T-cell (primary cell): ENCODE results near the gene OOEP. TPM values are rescaled to one million over a fixed set of nuclear protein-coding genes. Genes with fewer than 3 reads are reported as not detected.

Experiments used
- ATAC-seq, 4 experiments: fragments of 200-7000 bp in 3 of 4; fragments of 150-1000 bp in 1 of 4; cut with Tn5 transposase; replicated peaks in 1 of 4; 1 replicate in 3 of 4; 2 replicates in 1 of 4; pipeline ENCODE4 v1.10.0; 2021; ENCODE audit warnings: moderate library complexity in 3 of 4, mild to moderate bottlenecking in 2 of 4, moderate number of reproducible peaks in 1 of 4
- CTCF ChIA-PET, 2 donors: fragments of 300-600 bp; sonication (Branson Sonifier 250); formaldehyde crosslinking; loops; one replicate each; lab custom pipeline; 2022; ENCODE audit warnings: antibody characterized with exemption in 2 of 2; lab: Charles Lee
- POLR2A ChIA-PET, 2 donors: fragments of 300-600 bp; sonication (Branson Sonifier 250); formaldehyde crosslinking; loops; one replicate each; lab custom pipeline; 2022; ENCODE audit warnings: antibody characterized with exemption in 2 of 2; lab: Charles Lee
- DNase-seq, 35 experiments: peaks; one replicate each; pipeline versions ENCODE4 v3.0.0 to v3.0.0-alpha.2; 2013 to 2023
- H3K27ac ChIP-seq: one replicate; pipeline ENCODE4 v1.5.1; 2013; ENCODE audit warnings: low read length
- H3K27me3 ChIP-seq, 2 experiments: replicated peaks in 1 of 2; 1 replicate in 1 of 2; 2 replicates in 1 of 2; pipeline versions ENCODE4 v1.6.1 to v1.7.0; 2013; ENCODE audit warnings: low read length in 1 of 2, mixed read lengths in 1 of 2; ENCODE audit not compliant: control insufficient read depth in 2 of 2, insufficient read depth in 2 of 2; ENCODE audit errors: extremely low read depth in 1 of 2
- H3K36me3 ChIP-seq, 2 donors: 1 replicate in 1 of 2; 2 replicates in 1 of 2; pipeline versions ENCODE4 v1.6.1 to v1.7.0; 2013; ENCODE audit warnings: low read length in 1 of 2; ENCODE audit not compliant: control insufficient read depth in 2 of 2, insufficient read depth in 1 of 2; ENCODE audit errors: extremely low read depth in 1 of 2
- H3K4me1 ChIP-seq, 2 experiments: 1 replicate in 1 of 2; 2 replicates in 1 of 2; pipeline versions ENCODE4 v1.6.1 to v1.7.0; 2013; ENCODE audit warnings: low read length in 2 of 2, mixed read lengths in 1 of 2; ENCODE audit not compliant: insufficient read depth in 2 of 2, control insufficient read depth in 1 of 2; ENCODE audit errors: extremely low read depth in 1 of 2
- H3K4me3 ChIP-seq, 2 donors: 1 replicate in 1 of 2; 2 replicates in 1 of 2; pipeline versions ENCODE4 v1.5.1 to v1.7.0; 2013; ENCODE audit warnings: mild to moderate bottlenecking in 2 of 2, low read length in 1 of 2, moderate library complexity in 1 of 2; ENCODE audit not compliant: control insufficient read depth in 1 of 2; ENCODE audit errors: extremely low read depth in 1 of 2
- H3K9me3 ChIP-seq: 2 replicates; pipeline ENCODE4 v1.7.0; 2013
- H3K27ac Mint-ChIP-seq, 2 donors: one replicate each; pipeline ENCODE4 v1.8.0; 2020 to 2021; ENCODE audit warnings: mild to moderate bottlenecking in 2 of 2, mixed read lengths in 2 of 2
- H3K27me3 Mint-ChIP-seq, 2 donors: one replicate each; pipeline ENCODE4 v1.8.0; 2021 to 2022; ENCODE audit warnings: mixed read lengths in 2 of 2
- H3K36me3 Mint-ChIP-seq: one replicate; pipeline ENCODE4 v1.8.0; 2021; ENCODE audit warnings: mixed read lengths
- H3K4me1 Mint-ChIP-seq, 3 donors: one replicate each; pipeline ENCODE4 v1.8.0; 2020 to 2022; ENCODE audit warnings: mixed read lengths in 3 of 3, mild to moderate bottlenecking in 1 of 3
- H3K4me3 Mint-ChIP-seq, 3 donors: one replicate each; pipeline ENCODE4 v1.8.0; 2020 to 2022; ENCODE audit warnings: mild to moderate bottlenecking in 3 of 3, mixed read lengths in 3 of 3, moderate library complexity in 3 of 3
- H3K9me3 Mint-ChIP-seq, 3 donors: one replicate each; pipeline ENCODE4 v1.8.0; 2020 to 2022; ENCODE audit warnings: mixed read lengths in 3 of 3
- WGBS: methylation state at CpG from one replicate; pipeline ENCODE4 v1.1.5; 2013; ENCODE audit warnings: missing lambda C conversion rate; ENCODE audit not compliant: insufficient coverage; 5-methylcytosine and 5-hydroxymethylcytosine counted together
- total RNA-seq, 35 experiments: library from RNA in 6 of 35; stranded (reverse) in 6 of 35; fragments of 120-200 nt in 1 of 35; gene quantifications; one replicate each; pipeline versions ENCODE4 v1.2.1 to v1.2.4 and lab custom pipeline; 2013 to 2026

Gene OOEP
- total RNA-seq, 5 donors from 2014 or later (not counting 1 experiment from before 2014, with no cell fraction given): 0.63 to 0.93 TPM; not detected in 3

- no peak overlapping the region for H3K27ac ChIP-seq
- ChIA-PET POLR2A (interaction anchor here in 1 of 2 donors (0.7 kb wide), 1 partner anchor 47 kb away, joined by 6 read pairs; no protein-coding TSS in a partner anchor), CTCF (interaction anchor here in 1 of 2 donors (0.5 kb wide), 1 partner anchor 38 kb away, joined by 3 read pairs; no protein-coding TSS in a partner anchor)
- H3K4me3 ChIP-seq: no peak overlapping the region
- no peaks in the 10 kb centered on the region for H3K27me3 ChIP-seq
- Mint-ChIP-seq H3K27me3 (no peaks in the 10 kb centered on the region), H3K4me3 (no peak overlapping the region), H3K27ac (no peak overlapping the region), H3K4me1 (no peaks in the 10 kb centered on the region), H3K9me3 (peaks cover 2 to 11% (median 2%) of the 10 kb centered on the region in 3 donors), H3K36me3 (no peaks in the 10 kb centered on the region)
- H3K4me1 ChIP-seq: no peaks in the 10 kb centered on the region
- ATAC-seq: no peak
- 91% methylated on average over 2 of the region's 4 CpGs for WGBS
- H3K36me3 ChIP-seq: no peaks in the 10 kb centered on the region
- DNase-seq: no peak
- H3K9me3 ChIP-seq: no peaks in the 10 kb centered on the region
Measured at GRCh38 chr6:73371984-73372383, 2.3 kb upstream of the OOEP start.

GRCh38 chr6:73369157-73369556, 540 bp downstream of the OOEP start:
- Mint-ChIP-seq H3K27ac (no peak overlapping the region), H3K36me3 (no peaks in the 10 kb centered on the region), H3K27me3 (no peaks in the 10 kb centered on the region), H3K9me3 (peaks cover 2 to 11% (median 2%) of the 10 kb centered on the region in 3 donors), H3K4me1 (no peaks in the 10 kb centered on the region), H3K4me3 (no peak overlapping the region)
- ChIA-PET POLR2A (no interaction called here), CTCF (no interaction called here)
- WGBS: 94% methylated on average over 13 of the region's 14 CpGs
- H3K9me3 ChIP-seq: no peaks in the 10 kb centered on the region
- ATAC-seq (no peak), DNase-seq (no peak)
- no peaks in the 10 kb centered on the region for H3K36me3 ChIP-seq
- H3K4me1 ChIP-seq: no peaks in the 10 kb centered on the region
- H3K27ac ChIP-seq: no peak overlapping the region
- peaks cover 0 to 7% of the 10 kb centered on the region in 2 experiments for H3K27me3 ChIP-seq
- no peak overlapping the region for H3K4me3 ChIP-seq

GRCh38 chr6:73368675-73369074, 1.0 kb downstream of the OOEP start:
- no peaks in the 10 kb centered on the region for H3K4me1 Mint-ChIP-seq
- Histone ChIP-seq H3K27me3 (peaks cover 0 to 9% of the 10 kb centered on the region in 2 experiments), H3K4me1 (no peaks in the 10 kb centered on the region), H3K9me3 (no peaks in the 10 kb centered on the region), H3K36me3 (no peaks in the 10 kb centered on the region), H3K27ac (no peak overlapping the region), H3K4me3 (no peak overlapping the region)
- no CpG with 5 or more reads among the region's 4 CpGs for WGBS
- H3K9me3 Mint-ChIP-seq: peaks cover 2 to 11% (median 2%) of the 10 kb centered on the region in 3 donors
- DNase-seq (no peak), ATAC-seq (no peak)
- ChIA-PET POLR2A (no interaction called here), CTCF (no interaction called here)
- H3K4me3 Mint-ChIP-seq: no peak overlapping the region
- H3K36me3 Mint-ChIP-seq: no peaks in the 10 kb centered on the region
- no peak overlapping the region for H3K27ac Mint-ChIP-seq
- no peaks in the 10 kb centered on the region for H3K27me3 Mint-ChIP-seq

- POLR2A ChIA-PET: no interaction called here
- H3K27ac Mint-ChIP-seq: no peak overlapping the region
- no peaks in the 10 kb centered on the region for H3K4me1 ChIP-seq
- no peaks in the 10 kb centered on the region for H3K4me1 Mint-ChIP-seq
- ATAC-seq (no peak), DNase-seq (no peak)
- H3K9me3 ChIP-seq: no peaks in the 10 kb centered on the region
- H3K27me3 ChIP-seq: peaks cover 0 to 17% of the 10 kb centered on the region in 2 experiments
- H3K27ac ChIP-seq: no peak overlapping the region
- CTCF ChIA-PET: interaction anchor here in 1 of 2 donors (0.5 kb wide), 1 partner anchor 30 kb away, joined by 3 read pairs; no protein-coding TSS in a partner anchor
- WGBS: 88% methylated on average over 10 of the region's 16 CpGs
- H3K27me3 Mint-ChIP-seq: no peaks in the 10 kb centered on the region
- H3K9me3 Mint-ChIP-seq: peaks cover 0 to 8% (median under 1%) of the 10 kb centered on the region in 3 donors
- H3K36me3 ChIP-seq: no peaks in the 10 kb centered on the region
- no peaks in the 10 kb centered on the region for H3K36me3 Mint-ChIP-seq
- no peak overlapping the region for H3K4me3 Mint-ChIP-seq
- no peak overlapping the region for H3K4me3 ChIP-seq
Measured at GRCh38 chr6:73367761-73368355, 1.8 kb downstream of the OOEP start.

GRCh38 chr6:73364549-73364948, 5.1 kb downstream of the OOEP start:
- no peak overlapping the region for H3K4me3 ChIP-seq
- ATAC-seq (no peak), DNase-seq (no peak)
- Mint-ChIP-seq H3K27me3 (peaks cover 0 to 3% of the 10 kb centered on the region in 2 donors), H3K27ac (no peak overlapping the region), H3K4me1 (no peaks in the 10 kb centered on the region), H3K36me3 (no peaks in the 10 kb centered on the region), H3K9me3 (no peaks in the 10 kb centered on the region), H3K4me3 (no peak overlapping the region)
- ChIA-PET POLR2A (interaction anchor here (0.5 to 0.6 kb wide), 2 partner anchors 36 to 417 kb away, joined by 5 read pairs; no protein-coding TSS in a partner anchor), CTCF (interaction anchor here (0.6 kb wide), 2 partner anchors 145 to 222 kb away, joined by 3 to 4 read pairs; no protein-coding TSS in a partner anchor)
- H3K27me3 ChIP-seq: peaks cover 0 to 20% of the 10 kb centered on the region in 2 experiments
- H3K27ac ChIP-seq: no peak overlapping the region
- no peaks in the 10 kb centered on the region for H3K4me1 ChIP-seq
- no peaks in the 10 kb centered on the region for H3K36me3 ChIP-seq
- no peaks in the 10 kb centered on the region for H3K9me3 ChIP-seq
- WGBS: 89% methylated on average over 6 of the region's 9 CpGs

- no peak for ATAC-seq
- Mint-ChIP-seq H3K27me3 (peaks cover 0 to 3% of the 10 kb centered on the region in 2 donors), H3K4me1 (no peaks in the 10 kb centered on the region), H3K4me3 (no peak overlapping the region), H3K27ac (no peak overlapping the region), H3K36me3 (no peaks in the 10 kb centered on the region), H3K9me3 (no peaks in the 10 kb centered on the region)
- H3K4me3 ChIP-seq: no peak overlapping the region
- POLR2A ChIA-PET: interaction anchor here in 1 of 2 donors (0.6 kb wide), 1 partner anchor 35 kb away, joined by 5 read pairs; no protein-coding TSS in a partner anchor
- 96% methylated on average over 11 of the region's 14 CpGs for WGBS
- H3K27ac ChIP-seq: no peak overlapping the region
- no peak for DNase-seq
- no peaks in the 10 kb centered on the region for H3K9me3 ChIP-seq
- no peaks in the 10 kb centered on the region for H3K36me3 ChIP-seq
- H3K4me1 ChIP-seq: no peaks in the 10 kb centered on the region
- CTCF ChIA-PET: interaction anchor here in 1 of 2 donors (0.6 kb wide), 1 partner anchor 145 kb away, joined by 3 read pairs; no protein-coding TSS in a partner anchor
- peaks cover 0 to 20% of the 10 kb centered on the region in 2 experiments for H3K27me3 ChIP-seq
Measured at GRCh38 chr6:73364121-73364520, 5.6 kb downstream of the OOEP start.
